HEK293 (cell line): ENCODE results near the gene DLX4.

Source experiments
- CTCF ChIA-PET: fragments of 350-600 bp; formaldehyde crosslinking; extraction: SDS; loops from one replicate; lab custom pipeline; 2021; ENCODE audit warnings: antibody characterized with exemption; lab: Yijun Ruan, JAX
- POLR2A ChIA-PET: fragments of 300-600 bp; formaldehyde crosslinking; extraction: SDS; loops from one replicate; lab custom pipeline; 2020; ENCODE audit warnings: antibody characterized with exemption, inconsistent platforms; lab: Yijun Ruan, JAX
- H3K27ac ChIP-seq: fragments of 200-500 bp; sonication (Bioruptor generic); 2 replicates; pipeline ENCODE4 v1.5.1; 2014; ENCODE audit warnings: low read depth, low read length, control low read depth, inconsistent platforms; ENCODE audit errors: extremely low read depth
- H3K36me3 ChIP-seq, 2 experiments: fragments of 200-500 bp in 1 of 2; sonication (Bioruptor generic) in 1 of 2; 1 replicate in 1 of 2; 2 replicates in 1 of 2; pipeline ENCODE4 v1.5.1; 2014 to 2017; ENCODE audit warnings: inconsistent platforms in 2 of 2, low read length in 2 of 2; ENCODE audit not compliant: control insufficient read depth in 2 of 2, insufficient read depth in 1 of 2
- H3K4me1 ChIP-seq: fragments of 200-500 bp; sonication (Bioruptor generic); 2 replicates; pipeline ENCODE4 v1.5.1; 2014; ENCODE audit warnings: mild to moderate bottlenecking, low read length, inconsistent platforms; ENCODE audit not compliant: control insufficient read depth, insufficient read depth
- H3K4me3 ChIP-seq: 2 replicates; pipeline ENCODE4 v1.5.1; 2011; ENCODE audit warnings: low read depth, mild to moderate bottlenecking, control low read depth, low read length, moderate library complexity
- H3K9me3 ChIP-seq: fragments of 200-500 bp; sonication (Bioruptor generic); 2 replicates; pipeline ENCODE4 v1.5.1; 2014; ENCODE audit warnings: low read depth, low read length, inconsistent platforms; ENCODE audit not compliant: control insufficient read depth, insufficient read depth
- HIC1 ChIP-seq: fragments of 450-650 bp; formaldehyde crosslinking; IDR thresholded peaks from 2 replicates; pipeline ENCODE4 v1.5.1; 2016; ENCODE audit warnings: missing biosample characterization, missing genetic modification characterization
- HOXC10 ChIP-seq: sonication (generic); formaldehyde crosslinking; IDR thresholded peaks from 2 replicates; pipeline ENCODE4 v1.8.1; 2023; ENCODE audit warnings: mild to moderate bottlenecking, missing genetic modification reagents
- KLF1 ChIP-seq: fragments of 450-650 bp; formaldehyde crosslinking; IDR thresholded peaks from 2 replicates; pipeline ENCODE4 v1.5.1; 2016; ENCODE audit warnings: missing biosample characterization, missing genetic modification characterization
- OSR2 ChIP-seq: fragments of 450-650 bp; formaldehyde crosslinking; IDR thresholded peaks from 2 replicates; pipeline ENCODE4 v1.5.1; 2016; ENCODE audit warnings: missing biosample characterization, missing genetic modification characterization
- OVOL3 ChIP-seq: fragments of 450-650 bp; formaldehyde crosslinking; IDR thresholded peaks from 2 replicates; pipeline ENCODE4 v1.5.1; 2016; ENCODE audit warnings: missing biosample characterization, missing genetic modification characterization
- PRDM1 ChIP-seq: fragments of 450-650 bp; formaldehyde crosslinking; IDR thresholded peaks from 2 replicates; pipeline ENCODE4; 2016; ENCODE audit warnings: missing biosample characterization, missing genetic modification characterization
- SP7 ChIP-seq: fragments of 450-650 bp; formaldehyde crosslinking; IDR thresholded peaks from 2 replicates; pipeline ENCODE4 v1.5.1; 2016; ENCODE audit warnings: missing biosample characterization, missing genetic modification characterization
- ZNF280C ChIP-seq: fragments of 450-650 bp; formaldehyde crosslinking; IDR thresholded peaks from 2 replicates; pipeline ENCODE4 v1.5.1; 2016; ENCODE audit warnings: missing biosample characterization, missing genetic modification characterization
- ZNF514 ChIP-seq: fragments of 450-650 bp; formaldehyde crosslinking; IDR thresholded peaks from 2 replicates; pipeline ENCODE4 v1.5.1; 2016; ENCODE audit warnings: missing biosample characterization, missing genetic modification characterization
- ZNF558 ChIP-seq: fragments of 450-650 bp; formaldehyde crosslinking; IDR thresholded peaks from 2 replicates; pipeline ENCODE4 v1.5.1; 2016; ENCODE audit warnings: missing biosample characterization, missing genetic modification characterization
- ZNF600 ChIP-seq: fragments of 450-650 bp; formaldehyde crosslinking; IDR thresholded peaks from 2 replicates; pipeline ENCODE4 v1.5.1; 2016; ENCODE audit warnings: missing biosample characterization, missing genetic modification characterization
- ZNF623 ChIP-seq: fragments of 450-650 bp; formaldehyde crosslinking; IDR thresholded peaks from 2 replicates; pipeline ENCODE4 v1.5.1; 2016; ENCODE audit warnings: missing biosample characterization, missing genetic modification characterization
- ZNF629 ChIP-seq: fragments of 450-650 bp; formaldehyde crosslinking; IDR thresholded peaks from 2 replicates; pipeline ENCODE4 v1.5.1; 2017; ENCODE audit warnings: missing biosample characterization, missing genetic modification characterization
- ZNF777 ChIP-seq: fragments of 450-650 bp; formaldehyde crosslinking; IDR thresholded peaks from 2 replicates; pipeline ENCODE4 v1.5.1; 2017; ENCODE audit warnings: missing biosample characterization, missing genetic modification characterization, borderline replicate concordance
- ZSCAN30 ChIP-seq: fragments of 450-650 bp; IDR thresholded peaks from 2 replicates; pipeline ENCODE4 v1.5.1; 2018; ENCODE audit warnings: missing biosample characterization, mild to moderate bottlenecking, missing genetic modification characterization, moderate library complexity
- TF ChIP-seq, protein P1 (sequence below): fragments of 450-650 bp; IDR thresholded peaks from 2 replicates; pipeline ENCODE4 v1.5.1; 2018; ENCODE audit warnings: missing biosample characterization, mild to moderate bottlenecking, missing genetic modification characterization
- TF ChIP-seq, protein P2 (sequence below): fragments of 450-650 bp; formaldehyde crosslinking; IDR thresholded peaks from 2 replicates; pipeline ENCODE4 v1.5.1; 2016; ENCODE audit warnings: missing biosample characterization, missing genetic modification characterization
- TF ChIP-seq, protein P3 (sequence below): fragments of 450-650 bp; formaldehyde crosslinking; IDR thresholded peaks from 2 replicates; pipeline ENCODE4 v1.5.1; 2016; ENCODE audit warnings: missing biosample characterization, missing genetic modification characterization, borderline replicate concordance
- TF ChIP-seq, protein P4 (sequence below): sonication (generic); formaldehyde crosslinking; IDR thresholded peaks from 2 replicates; pipeline ENCODE4 v1.8.1; 2022; ENCODE audit warnings: mild to moderate bottlenecking, moderate library complexity, missing genetic modification reagents
- TF ChIP-seq, protein P5 (sequence below): fragments of 450-650 bp; formaldehyde crosslinking; IDR thresholded peaks from 2 replicates; pipeline ENCODE4 v1.5.1; 2016; ENCODE audit warnings: missing biosample characterization, missing genetic modification characterization

Gene DLX4

GRCh38 chr17:49996495-49997300 lies 27.7 kb downstream of the DLX4 start:
- ChIA-PET CTCF (interaction anchor here (0.6 to 9.8 kb wide), 83 partner anchors 9 to 589 kb away, joined by 3 to 526 read pairs (median 10); partner anchors contain the start of genes ITGA3, NXPH3, PDK2 and SLC35B1), POLR2A (interaction anchor here (0.6 to 2.7 kb wide), 6 partner anchors 45 to 583 kb away, joined by 3 to 11 read pairs (median 4); no protein-coding TSS in a partner anchor)
- no peaks in the 10 kb centered on the region for H3K9me3 ChIP-seq
- H3K27ac ChIP-seq, result no peak overlapping the region; the same call in 1 of the 2 replicates
- peaks cover 4% of the 10 kb centered on the region for H3K4me1 ChIP-seq
- H3K36me3 ChIP-seq, result no peaks in the 10 kb centered on the region
- peak overlapping the region; percentile 43 for H3K4me3 ChIP-seq
- TF ChIP-seq ZNF558 (tag by site-specific recombination) (no peak), ZNF777 (no peak), ZSCAN30 (tag by site-specific recombination) (0 out of 2 replicates have a peak, but pooled peaks have one; percentile 15), HOXC10 (no peak), OVOL3 (tag by site-specific recombination) (no peak), ZNF280C (tag by site-specific recombination) (no peak), PRDM1 (tag by site-specific recombination) (no peak), ZNF629 (tag by site-specific recombination) (peak; percentile 29; the same call in 1 of the 2 replicates), OSR2 (tag by site-specific recombination) (no peak), SP7 (tag by site-specific recombination) (peak; percentile 56; the same call in 1 of the 2 replicates), ZNF623 (tag by site-specific recombination) (no peak), ZNF514 (tag by site-specific recombination) (no peak), ZNF600 (tag by site-specific recombination) (no peak), HIC1 (tag by site-specific recombination) (peak; percentile 51; the same call in 1 of the 2 replicates), KLF1 (tag by site-specific recombination) (peak; percentile 4; the same call in 1 of the 2 replicates)
- TF ChIP-seq, protein P1, sequence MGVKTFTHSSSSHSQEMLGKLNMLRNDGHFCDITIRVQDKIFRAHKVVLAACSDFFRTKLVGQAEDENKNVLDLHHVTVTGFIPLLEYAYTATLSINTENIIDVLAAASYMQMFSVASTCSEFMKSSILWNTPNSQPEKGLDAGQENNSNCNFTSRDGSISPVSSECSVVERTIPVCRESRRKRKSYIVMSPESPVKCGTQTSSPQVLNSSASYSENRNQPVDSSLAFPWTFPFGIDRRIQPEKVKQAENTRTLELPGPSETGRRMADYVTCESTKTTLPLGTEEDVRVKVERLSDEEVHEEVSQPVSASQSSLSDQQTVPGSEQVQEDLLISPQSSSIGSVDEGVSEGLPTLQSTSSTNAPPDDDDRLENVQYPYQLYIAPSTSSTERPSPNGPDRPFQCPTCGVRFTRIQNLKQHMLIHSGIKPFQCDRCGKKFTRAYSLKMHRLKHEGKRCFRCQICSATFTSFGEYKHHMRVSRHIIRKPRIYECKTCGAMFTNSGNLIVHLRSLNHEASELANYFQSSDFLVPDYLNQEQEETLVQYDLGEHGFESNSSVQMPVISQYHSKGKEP, result peak; percentile 15; the same call in 1 of the 2 replicates
- TF ChIP-seq, protein P2, sequence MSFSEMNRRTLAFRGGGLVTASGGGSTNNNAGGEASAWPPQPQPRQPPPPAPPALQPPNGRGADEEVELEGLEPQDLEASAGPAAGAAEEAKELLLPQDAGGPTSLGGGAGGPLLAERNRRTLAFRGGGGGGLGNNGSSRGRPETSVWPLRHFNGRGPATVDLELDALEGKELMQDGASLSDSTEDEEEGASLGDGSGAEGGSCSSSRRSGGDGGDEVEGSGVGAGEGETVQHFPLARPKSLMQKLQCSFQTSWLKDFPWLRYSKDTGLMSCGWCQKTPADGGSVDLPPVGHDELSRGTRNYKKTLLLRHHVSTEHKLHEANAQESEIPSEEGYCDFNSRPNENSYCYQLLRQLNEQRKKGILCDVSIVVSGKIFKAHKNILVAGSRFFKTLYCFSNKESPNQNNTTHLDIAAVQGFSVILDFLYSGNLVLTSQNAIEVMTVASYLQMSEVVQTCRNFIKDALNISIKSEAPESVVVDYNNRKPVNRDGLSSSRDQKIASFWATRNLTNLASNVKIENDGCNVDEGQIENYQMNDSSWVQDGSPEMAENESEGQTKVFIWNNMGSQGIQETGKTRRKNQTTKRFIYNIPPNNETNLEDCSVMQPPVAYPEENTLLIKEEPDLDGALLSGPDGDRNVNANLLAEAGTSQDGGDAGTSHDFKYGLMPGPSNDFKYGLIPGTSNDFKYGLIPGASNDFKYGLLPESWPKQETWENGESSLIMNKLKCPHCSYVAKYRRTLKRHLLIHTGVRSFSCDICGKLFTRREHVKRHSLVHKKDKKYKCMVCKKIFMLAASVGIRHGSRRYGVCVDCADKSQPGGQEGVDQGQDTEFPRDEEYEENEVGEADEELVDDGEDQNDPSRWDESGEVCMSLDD, result peak; percentile 56; the same call in 1 of the 2 replicates
- TF ChIP-seq, protein P3, sequence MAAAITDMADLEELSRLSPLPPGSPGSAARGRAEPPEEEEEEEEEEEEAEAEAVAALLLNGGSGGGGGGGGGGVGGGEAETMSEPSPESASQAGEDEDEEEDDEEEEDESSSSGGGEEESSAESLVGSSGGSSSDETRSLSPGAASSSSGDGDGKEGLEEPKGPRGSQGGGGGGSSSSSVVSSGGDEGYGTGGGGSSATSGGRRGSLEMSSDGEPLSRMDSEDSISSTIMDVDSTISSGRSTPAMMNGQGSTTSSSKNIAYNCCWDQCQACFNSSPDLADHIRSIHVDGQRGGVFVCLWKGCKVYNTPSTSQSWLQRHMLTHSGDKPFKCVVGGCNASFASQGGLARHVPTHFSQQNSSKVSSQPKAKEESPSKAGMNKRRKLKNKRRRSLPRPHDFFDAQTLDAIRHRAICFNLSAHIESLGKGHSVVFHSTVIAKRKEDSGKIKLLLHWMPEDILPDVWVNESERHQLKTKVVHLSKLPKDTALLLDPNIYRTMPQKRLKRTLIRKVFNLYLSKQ (tag by site-specific recombination), result no peak
- TF ChIP-seq, protein P4, sequence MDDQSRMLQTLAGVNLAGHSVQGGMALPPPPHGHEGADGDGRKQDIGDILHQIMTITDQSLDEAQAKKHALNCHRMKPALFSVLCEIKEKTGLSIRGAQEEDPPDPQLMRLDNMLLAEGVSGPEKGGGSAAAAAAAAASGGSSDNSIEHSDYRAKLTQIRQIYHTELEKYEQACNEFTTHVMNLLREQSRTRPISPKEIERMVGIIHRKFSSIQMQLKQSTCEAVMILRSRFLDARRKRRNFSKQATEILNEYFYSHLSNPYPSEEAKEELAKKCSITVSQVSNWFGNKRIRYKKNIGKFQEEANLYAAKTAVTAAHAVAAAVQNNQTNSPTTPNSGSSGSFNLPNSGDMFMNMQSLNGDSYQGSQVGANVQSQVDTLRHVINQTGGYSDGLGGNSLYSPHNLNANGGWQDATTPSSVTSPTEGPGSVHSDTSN (CRISPR knock-in tag), result peak; percentile 90
- TF ChIP-seq, protein P5, sequence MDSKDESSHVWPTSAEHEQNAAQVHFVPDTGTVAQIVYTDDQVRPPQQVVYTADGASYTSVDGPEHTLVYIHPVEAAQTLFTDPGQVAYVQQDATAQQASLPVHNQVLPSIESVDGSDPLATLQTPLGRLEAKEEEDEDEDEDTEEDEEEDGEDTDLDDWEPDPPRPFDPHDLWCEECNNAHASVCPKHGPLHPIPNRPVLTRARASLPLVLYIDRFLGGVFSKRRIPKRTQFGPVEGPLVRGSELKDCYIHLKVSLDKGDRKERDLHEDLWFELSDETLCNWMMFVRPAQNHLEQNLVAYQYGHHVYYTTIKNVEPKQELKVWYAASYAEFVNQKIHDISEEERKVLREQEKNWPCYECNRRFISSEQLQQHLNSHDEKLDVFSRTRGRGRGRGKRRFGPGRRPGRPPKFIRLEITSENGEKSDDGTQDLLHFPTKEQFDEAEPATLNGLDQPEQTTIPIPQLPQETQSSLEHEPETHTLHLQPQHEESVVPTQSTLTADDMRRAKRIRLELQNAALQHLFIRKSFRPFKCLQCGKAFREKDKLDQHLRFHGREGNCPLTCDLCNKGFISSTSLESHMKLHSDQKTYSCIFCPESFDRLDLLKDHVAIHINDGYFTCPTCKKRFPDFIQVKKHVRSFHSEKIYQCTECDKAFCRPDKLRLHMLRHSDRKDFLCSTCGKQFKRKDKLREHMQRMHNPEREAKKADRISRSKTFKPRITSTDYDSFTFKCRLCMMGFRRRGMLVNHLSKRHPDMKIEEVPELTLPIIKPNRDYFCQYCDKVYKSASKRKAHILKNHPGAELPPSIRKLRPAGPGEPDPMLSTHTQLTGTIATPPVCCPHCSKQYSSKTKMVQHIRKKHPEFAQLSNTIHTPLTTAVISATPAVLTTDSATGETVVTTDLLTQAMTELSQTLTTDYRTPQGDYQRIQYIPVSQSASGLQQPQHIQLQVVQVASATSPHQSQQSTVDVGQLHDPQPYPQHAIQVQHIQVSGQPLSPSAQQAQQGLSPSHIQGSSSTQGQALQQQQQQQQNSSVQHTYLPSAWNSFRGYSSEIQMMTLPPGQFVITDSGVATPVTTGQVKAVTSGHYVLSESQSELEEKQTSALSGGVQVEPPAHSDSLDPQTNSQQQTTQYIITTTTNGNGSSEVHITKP (tag by site-specific recombination), result peak; percentile 62
